Iris pigment epithelial cell (primary cell): ENCODE results near the gene MTRF1L.
"Not testable (repeated sequence)": the region's sequence is repeated elsewhere in the genome, so short reads cannot be mapped to it uniquely, and the experiment has no call there.

Experiments
- DNase-seq: peaks from one replicate; pipeline ENCODE4 v3.0.0-alpha.2; 2011; ENCODE audit warnings: low read depth

Gene MTRF1L

DNA sequence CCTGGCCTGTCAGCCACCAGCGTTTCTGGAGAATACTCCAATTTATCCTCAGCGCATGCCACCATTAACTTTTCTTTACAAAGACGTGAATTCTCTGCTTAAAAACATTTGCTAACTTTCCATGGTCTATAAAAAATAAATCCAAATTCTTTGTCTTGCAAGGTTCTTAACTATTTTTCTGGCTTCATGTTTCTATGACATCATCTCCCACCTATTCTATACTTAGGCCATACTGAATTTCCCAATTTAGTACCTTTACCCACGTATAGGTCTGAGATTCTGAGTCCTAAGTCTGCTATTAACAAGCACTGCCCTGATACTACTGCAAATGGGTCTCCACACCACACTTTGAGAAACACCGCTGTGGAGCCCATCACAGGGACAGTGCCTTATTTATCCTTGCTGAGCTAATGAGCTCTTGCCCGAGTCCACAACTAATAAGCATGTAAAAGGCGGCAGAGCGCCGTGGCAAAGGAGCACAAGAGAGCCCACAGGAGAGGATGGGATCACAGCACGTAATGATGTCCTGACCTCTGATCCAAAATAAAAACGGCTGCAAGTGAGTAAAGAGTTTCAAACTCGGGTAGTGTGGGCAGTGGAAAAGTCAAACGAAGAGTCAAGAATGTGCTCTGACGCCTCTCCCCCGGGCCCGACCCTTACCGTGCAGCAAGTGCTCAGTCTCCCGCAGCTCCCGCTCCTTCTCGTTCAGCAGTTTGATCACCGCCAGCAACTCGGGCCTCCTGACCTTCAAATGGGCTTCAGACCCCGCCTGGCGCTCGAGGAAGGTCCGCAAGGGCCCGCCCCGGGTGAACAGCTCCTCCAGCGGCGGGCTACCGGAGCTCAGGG, 519 bp downstream of the MTRF1L start:
- peak; percentile 28 for DNase-seq

DNA sequence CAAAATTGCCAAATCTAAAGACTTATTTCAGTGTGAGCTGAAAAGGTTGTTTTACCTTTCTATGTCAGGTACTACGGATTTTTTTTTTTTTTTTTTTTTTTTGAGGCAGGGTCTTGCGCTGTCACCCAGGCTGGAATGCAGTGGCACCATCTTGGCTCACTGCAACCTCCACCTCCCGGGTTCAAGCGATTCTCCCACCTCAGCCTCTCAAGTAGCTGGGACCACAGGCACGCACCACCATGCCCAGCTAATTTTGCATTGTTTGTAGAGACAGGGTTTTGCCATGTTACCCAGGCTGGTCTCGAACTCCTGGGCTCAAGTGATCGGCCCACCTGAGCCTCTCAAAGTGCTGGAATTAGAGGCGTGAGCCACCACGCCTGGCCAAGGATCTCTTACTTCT, 1.7 kb downstream of the MTRF1L start:
- DNase-seq = not testable (repeated sequence)

DNA sequence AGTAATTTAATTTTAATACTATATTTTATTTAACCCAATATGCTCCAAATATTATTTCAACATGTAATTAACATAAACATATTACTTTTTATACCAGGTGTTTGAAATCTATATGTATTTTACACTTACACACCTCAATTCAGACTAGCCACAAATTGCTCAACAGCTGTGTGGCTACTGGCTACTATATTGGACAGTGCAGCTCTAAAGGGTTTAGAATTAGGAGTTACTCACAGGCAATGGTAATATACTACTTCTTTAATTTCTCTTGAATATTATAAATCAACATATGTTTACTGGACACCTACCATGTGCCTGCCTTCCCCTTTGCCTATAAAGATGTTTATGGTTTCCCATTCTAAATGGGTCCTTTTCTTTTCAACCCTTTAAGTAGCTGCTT, 2.3 kb downstream of the MTRF1L start:
- DNase-seq = no peak

DNA sequence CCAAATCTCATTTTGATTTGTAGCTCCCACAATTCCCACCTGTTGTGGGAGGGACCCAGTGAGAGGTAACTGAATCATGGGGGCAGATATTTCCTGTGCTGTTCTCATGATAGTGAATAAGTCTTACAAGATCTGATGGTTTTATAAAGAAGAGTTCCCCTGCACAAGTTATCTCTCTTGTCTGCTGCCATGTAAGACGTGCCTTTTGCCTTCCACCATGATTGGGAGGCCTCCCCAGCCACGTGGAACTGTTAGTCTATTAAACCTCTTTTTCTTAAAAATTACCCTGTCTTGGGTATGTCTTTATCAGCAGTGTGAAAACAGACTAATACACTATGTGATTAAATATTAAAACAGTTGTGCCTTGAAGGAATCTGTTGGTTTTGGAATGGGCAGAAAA, 3.0 kb downstream of the MTRF1L start:
- not testable (repeated sequence) for DNase-seq

DNA sequence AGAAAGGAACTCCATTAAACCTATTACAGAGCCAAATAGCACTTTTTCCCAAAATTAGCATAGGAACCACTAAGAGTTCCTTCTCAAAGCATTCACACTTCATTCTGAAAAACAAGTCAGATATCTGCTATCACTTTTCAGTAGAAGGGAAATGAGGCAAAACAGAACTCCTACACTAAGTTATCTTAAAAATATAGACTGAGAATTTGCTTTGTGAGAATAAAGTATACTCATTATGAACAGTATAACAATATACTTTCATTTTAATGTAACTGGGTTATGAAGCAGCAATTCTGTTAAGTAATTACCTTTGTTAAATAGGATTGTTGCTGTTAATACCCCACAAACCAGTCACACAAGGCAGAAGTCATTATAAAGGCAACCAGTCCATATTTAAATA, 8.7 kb downstream of the MTRF1L start:
- no peak for DNase-seq

DNA sequence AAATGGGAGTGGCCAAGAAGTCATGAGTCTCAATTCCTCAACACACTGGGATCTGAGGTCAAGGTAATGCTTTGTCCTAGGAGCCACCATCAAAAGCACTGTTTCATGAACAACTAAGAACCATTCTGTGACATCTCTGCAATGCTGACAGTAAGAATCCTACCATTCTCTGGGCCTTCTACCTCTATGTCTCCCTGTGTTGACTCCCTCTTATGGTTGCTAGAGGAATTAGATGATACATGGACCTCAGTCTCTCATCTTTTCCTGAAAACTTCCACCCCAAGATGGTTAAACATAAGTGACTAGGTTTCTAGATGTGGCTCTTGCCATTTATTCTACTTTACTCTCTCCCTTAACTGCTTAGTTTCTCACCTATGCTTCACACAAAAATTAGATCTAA, 9.1 kb downstream of the MTRF1L start:
- no peak for DNase-seq

DNA sequence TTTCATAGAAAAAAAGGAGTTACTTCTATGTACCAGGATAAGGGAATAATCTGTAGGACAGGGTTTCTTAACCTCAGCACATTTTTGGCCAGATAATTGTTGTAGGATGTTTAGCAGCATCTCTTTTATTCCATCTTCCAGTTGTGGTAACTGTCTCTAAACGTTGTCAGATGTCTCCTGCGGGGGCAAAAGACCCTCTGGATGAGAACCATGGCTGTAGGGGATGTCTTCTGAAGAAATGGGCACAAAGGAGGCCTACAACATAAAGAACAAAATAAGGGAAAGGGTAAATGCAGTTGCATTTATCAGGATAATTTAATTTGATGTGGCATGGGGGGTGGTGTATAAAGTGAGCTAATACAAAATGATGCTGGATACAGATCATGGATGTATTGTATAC, 15.5 kb downstream of the MTRF1L start:
- DNase-seq = no peak

DNA sequence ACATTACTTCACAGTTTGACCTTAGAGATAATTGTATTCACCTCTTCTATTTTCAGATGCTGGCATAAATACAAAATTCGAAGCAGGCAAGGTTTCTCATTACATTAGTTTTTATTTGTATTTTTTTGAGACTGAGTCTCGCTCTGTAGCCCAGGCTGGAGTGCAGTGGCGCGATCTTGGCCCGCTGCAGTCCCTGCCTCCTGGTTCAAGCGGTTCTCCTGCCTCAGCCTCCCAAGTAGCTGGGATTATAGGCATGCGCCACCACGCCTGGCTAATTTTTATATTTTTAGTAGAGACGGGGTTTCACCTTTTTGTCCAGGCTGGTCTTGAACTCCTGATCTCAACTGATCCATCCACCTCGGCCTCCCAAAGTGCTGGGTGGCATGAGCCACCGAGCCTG, 17.2 kb downstream of the MTRF1L start:
- not testable (repeated sequence) for DNase-seq

DNA sequence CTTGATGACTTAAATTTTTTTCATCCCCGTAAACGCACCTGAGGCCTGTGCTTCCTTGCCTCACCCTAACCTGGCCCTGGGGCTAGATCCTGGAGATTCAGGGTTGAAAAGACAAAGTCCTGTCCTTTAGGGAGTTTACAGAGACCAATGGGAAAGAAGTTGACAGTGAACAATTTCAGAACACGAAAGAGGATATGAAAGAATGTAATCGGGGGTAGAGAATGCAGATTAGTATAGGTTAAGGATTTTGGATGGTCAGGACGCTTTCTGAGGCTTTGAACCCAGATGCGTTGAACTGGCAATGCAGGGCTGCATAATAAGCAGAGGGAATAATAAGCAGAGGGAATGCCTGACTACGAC, 18.0 kb downstream of the MTRF1L start:
- no peak for DNase-seq

DNA sequence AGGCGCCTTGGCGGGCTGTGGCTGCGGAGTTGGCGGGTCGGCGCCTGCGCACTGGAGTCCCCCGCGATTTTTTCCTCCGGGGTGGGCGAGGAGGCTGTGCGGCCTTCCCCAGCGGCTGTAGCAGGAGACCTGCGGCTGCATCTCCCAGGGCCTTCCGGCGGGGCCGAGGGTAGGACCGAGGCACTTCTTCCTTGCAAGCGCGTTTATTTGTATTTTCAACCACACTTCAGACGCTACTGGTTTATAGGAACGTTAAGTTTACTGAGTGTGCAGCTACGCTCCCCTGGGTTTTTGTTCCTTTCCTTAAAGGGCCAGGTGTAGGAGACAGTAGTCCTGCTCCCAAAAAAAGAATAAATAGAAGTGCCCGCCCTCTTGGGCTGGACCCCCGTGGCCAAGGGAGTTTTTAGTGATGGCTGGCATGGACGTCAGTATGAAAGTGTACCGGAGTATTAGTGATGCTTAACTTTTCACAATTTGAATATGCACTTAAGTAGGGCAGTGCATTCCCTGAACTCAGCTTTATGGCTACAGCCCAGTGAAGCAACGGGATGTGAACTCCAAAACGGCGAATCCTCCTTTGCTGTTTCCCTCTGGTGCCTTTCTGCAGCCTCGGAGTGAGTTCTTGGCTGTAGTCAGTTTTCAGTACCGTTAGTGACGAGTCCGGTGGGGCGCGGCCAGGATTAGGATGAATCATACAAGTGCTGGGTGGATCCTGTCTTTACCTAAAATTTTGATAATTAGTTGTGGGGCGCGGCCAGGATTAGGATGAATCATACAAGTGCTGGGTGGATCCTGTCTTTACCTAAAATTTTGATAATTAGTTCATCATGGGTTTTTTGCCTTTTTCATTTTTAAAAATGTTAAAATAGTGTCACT, 18.6 kb downstream of the MTRF1L start:
- peak; percentile 82 for DNase-seq

DNA sequence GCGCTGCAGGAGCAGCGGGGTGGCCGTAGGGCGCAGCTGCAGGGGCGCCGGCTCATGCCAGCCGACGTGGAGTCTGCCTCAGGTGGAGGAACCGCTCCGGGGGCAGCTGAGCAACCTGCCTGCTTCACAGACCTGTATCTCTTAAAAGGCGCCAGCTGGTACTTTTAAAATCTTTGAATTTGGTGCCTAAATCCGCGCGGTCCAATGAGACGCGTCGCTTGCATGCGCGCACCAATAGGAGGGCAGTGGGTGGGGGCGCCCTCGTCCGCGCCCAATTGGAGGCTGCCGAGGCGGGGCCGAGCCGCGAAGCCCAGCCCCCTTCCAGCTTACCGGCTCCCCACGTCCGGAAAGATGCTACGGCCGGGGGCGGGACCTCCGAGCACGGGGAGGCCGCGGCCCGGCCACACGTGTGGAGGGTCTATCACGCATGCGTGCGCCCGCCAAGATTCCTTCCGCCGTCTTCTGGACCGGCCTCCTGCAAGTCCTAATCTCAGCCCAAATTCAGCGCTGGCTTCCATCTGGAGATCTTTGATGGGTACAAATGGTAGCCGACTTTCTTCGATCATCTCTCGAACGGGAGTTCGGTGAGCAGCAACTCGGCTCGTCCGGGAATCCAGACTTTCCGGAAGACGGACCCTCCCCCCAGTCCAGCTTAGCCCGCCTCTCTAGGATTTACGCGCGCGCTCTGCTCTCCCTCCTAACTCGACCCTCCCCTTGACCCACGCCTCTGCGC, 19.4 kb downstream of the MTRF1L start, which contains the start of gene FBXO5:
TSS of gene FBXO5 (minus strand) at position 138 of the 733 bp plus-strand sequence. CDS start at position 56, 82 bp downstream.
- peak; percentile 99 for DNase-seq

DNA sequence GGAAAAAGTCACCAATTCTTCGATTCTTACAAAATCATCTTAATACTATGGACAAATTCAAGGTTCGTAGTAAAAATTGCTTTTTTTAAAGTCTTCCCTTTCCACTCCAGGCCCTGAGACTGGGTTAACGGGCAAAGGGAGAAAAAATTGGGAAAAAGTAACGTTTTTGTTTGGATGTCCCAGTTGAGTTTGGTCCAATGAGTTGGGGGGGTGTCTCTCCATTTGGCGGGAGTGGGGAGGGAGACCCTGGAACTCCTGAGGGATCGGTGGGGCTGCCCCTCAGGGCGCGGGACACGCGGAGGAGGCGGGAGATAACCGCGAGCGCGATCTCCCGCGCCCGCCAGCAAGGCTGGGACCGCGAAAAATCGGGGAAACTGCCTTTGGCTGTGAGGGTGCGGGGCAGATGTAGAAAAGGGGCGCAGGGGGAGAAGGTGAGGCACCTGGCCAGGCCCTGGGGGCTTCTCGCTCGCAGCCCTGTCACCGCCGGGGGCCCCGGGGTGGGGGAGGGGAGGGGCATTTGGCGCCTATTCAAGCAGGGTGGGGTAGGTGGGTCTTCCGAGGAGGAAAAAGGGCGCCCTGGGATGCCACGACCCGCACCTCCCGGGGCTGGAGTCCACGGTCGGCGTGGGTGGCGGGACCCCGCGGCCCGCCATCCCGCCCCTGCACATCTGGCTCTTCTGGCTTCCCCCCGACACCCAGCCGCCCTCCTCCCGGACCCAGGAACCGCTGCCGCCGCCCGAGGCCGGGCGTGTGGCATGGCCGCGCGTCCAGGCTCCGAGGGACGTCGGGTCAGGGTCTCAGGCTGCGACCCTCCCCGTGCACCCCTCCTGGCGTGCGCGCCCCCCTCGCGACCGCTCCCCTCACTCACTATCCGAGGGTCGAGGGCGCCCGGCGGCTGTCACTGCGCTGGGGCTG, 20.3 kb downstream of the MTRF1L start:
- no peak for DNase-seq

DNA sequence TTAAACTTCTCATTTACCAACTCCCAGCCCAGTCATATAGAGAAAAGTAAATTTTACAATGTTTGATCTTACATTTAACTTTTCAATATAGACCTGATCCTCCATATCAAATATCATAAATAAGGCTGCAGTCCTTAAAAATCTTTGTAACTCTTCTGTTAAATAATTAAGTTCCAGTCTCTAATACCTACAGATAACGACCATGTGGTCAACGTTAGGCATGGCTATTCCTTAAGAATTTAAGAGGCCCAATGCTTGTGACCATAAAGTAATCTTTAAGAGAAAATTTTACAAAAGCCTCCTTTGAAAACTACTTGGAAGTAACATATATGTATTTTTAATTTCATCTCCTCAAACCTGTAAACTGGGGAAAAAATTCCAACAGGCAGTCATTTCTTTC, 21.3 kb downstream of the MTRF1L start:
- DNase-seq = no peak

DNA sequence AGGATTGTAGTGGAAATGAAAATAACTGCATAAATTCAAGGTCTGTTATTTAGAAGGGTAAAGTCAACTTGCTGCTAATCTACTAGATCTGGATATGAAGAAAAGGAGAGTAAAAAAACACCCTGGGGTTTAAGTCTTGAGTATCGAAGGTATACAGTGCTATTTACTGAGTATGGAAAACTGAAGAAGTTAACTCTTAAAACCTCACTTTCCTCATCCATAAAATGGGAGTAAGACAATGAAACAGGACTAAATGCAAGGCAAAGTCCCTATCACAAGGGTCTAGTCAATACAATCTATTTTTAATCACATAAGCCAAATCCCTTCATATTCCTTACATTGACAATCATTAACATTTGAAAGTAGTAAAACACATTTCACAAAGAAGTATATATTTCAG, 21.9 kb downstream of the MTRF1L start:
- no peak for DNase-seq

DNA sequence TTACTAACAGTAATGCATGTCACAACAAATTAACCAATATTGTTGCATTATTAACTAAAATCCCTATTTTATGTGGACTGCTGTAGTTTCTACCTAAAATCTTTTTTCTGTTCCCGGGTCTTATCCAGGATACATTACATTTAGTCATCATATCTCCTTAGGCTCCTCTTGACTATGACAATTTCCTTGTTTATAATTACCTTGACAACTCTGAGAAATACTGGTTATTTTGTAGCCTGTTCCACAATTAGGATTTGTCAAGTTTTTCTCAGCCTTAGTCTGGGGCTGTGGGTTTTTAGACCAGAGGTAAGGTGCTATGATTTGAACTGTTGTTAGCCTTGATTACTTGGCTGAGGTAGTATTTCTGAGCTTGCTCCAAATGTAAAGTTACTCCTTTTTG, 23.4 kb downstream of the MTRF1L start:
- no peak for DNase-seq

DNA sequence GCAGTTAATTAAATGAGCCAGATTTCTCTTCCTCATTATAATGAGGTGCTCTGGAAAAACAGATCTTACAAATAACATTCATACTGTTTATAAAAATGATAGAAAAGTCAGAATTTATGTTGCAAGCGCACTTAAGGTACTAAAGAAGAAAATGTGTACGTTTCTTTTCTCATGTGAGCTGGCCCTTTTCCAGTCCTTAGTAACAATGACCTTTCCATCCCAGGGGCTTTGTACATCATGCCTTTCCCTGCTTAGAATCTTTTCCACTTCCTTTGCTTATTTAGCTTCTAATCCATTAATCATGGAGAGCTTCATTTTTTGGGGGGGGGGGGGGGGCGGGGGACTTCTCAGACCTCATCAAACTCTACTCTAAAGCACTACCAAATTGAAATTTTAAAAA, 24.5 kb downstream of the MTRF1L start:
- DNase-seq = no peak

DNA sequence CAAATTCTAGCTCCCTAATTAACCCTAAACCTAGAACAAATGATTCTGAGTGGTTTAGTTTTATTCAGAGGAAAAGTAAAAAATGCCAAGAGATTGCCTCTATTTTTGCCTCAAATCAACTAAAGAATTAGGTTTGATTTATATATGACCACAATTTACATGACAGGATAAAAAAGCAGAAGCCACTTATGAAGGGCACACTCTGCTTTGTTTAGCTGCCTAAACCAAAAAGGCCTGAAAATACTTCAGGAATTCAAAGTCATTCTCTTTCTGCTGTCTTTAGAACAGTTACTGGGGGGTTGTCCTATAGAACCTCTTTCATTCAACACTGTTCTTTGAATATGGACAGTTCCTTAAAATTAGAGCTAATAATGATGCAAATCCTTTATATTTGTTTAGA, 25.0 kb downstream of the MTRF1L start:
- DNase-seq = no peak

DNA sequence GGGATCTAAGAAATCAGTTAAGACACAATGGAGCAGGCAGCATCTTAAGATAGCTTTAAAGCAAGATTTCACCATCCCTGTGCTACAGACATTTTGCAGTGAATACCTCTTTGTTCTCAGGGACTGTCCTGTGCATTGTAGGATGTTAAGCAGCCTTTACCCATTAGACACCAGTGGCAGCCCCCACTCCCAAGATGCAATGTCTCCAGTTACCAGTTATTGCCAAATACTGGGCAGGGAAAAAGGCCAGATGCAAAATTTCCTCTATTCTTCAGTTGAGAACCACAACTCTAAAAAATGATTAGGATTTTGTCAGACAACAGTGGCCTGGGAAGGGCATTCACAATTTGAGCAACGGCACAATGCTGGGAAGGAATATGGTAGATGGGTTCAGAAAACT, 25.8 kb downstream of the MTRF1L start:
- no peak for DNase-seq

DNA sequence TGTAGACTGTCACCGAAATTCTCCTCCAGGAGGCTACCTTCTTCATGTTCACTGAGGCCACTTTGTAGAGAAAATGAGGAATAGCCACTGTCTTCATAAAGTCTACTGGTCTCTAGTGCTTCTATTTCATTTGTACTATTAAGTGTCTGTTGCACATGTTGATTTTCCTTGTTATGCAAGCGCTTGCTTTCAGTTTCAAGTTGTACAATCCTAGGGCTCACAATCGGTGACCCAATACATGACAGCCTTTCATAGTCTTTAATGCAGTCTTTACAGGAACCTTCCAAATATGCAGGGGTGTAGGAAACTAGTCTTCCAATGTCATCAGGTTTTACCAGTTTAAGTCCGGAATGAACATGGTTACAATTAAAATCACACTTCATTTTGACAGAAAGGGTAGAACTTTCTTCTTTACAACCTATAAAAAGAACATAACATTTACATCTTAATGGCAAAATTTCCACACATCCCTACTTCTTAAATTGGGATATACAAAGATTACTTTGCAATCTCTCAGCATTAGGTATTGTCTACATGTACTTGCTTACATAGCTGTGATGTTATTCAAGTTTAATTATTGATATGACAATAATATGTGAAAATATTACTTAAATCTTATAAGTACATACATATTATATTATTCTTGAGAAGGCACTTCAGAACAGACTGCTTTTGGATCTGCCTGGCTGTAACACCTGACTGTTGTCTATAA, 27.1 kb downstream of the MTRF1L start:
- DNase-seq = peak; percentile 55

DNA sequence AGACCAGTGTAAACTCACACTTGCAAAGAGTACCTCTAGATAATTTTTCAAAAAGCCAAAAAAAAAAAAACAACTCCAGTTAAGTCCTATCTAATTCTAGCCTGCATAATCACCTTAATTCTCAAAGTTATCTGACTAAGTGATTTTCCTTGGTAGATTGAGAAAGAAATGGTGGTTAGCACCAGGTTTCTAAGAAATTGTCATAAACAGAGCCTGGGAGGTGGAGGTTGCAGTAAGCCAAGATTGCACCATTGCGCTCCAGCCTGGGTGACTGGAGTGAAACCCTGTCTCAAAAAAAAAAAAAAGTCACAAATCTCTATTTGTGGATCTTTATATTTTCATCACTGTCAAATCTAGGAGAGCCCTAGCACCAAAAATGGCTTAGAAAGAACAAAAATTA, 28.6 kb downstream of the MTRF1L start:
- DNase-seq = peak; percentile 11
